GM04503 (cell line): ENCODE results near the gene LAT.
"Not testable (repeated sequence)": the region's sequence is repeated elsewhere in the genome, so short reads cannot be mapped to it uniquely, and the experiment has no call there.

Experiments used
- DNase-seq: peaks from one replicate; pipeline ENCODE4 v3.0.0-alpha.2; 2012; ENCODE audit warnings: low read depth

LAT gene

DNA sequence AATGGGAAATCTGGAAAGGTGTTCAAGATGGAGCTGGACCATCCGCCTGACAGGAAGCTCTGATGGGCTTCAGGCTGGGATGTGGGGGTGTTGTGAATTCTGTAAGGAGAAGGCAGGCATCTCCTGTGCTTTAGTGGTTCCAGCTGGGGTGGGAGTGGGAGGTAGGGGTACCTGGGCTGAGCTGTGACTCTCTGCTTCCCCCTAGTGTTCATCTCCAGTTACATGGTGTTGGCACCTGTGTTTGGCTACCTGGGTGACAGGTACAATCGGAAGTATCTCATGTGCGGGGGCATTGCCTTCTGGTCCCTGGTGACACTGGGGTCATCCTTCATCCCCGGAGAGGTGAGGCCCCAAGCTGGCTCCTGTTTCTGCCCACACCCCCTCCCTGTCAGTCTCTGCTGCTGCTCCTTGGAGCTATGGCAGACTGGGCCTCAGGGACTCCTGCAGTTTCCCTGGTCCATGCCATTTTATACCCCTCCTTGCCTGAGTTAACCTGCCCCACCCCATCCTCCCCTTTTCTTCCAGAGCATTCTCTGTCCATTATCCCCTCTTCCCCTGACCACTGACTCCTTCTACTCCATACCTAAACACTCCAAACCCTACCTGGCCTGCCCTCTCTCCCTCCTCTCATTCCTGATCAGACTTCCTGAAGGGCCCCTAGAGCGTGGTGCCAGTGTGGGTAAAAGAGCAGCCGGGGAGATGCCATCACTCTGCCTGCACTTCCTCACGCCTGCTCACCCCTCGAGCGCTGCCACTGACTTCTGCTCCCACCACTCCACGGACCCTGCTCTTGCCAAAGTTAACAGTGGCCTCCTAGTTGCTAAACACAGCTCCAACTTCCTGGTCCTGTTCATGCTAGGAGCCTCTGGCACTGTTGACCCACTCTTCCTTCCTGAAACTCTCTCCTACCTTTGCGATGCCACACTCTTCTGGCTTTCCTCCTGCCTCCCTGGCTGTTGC lies 6.9 kb upstream of the LAT start:
- no peak for DNase-seq

GRCh38 chr16:28980330-28980729 lies 4.5 kb upstream of the LAT start:
- DNase-seq: not testable (repeated sequence)

DNA sequence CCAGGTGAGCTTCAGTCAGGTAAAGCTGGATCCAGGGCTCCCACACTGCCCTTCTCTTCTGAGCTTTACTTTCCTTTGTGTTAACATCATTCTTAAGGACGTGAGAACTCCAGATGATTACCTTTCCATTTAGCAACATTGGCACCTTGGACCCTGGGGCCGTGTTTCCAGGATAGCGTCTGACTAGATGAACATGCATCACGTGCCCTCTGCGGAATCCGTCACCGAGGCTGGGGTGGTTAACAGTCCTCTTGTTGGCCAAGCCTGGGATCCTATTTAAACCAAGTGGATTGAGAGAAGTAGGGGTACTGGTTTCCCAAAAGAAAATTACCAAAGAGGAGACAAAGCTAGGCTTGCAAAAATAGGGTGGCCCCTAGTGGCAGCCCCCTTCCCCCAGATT lies 3.9 kb upstream of the LAT start:
- DNase-seq: no peak

DNA sequence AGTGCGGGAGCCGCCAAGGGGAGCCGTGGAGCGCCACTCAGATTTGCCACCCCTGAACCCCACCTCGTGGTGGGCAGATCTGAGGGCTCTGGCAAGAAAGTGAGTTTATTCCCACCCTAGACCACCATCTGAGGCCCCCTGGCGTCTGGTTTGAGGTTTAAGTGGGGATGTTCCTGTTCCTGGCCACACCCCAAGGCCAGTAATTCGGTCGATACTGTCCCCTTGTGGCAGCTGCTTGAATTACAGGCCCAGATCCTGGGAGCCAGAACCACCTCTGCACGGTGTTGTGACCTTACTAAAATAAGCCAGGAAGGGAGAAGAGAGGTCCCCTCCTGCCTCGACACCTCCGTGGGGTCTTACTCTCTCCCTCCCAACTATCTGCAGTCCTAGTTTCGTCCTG lies 3.3 kb upstream of the LAT start:
- DNase-seq: no peak

DNA sequence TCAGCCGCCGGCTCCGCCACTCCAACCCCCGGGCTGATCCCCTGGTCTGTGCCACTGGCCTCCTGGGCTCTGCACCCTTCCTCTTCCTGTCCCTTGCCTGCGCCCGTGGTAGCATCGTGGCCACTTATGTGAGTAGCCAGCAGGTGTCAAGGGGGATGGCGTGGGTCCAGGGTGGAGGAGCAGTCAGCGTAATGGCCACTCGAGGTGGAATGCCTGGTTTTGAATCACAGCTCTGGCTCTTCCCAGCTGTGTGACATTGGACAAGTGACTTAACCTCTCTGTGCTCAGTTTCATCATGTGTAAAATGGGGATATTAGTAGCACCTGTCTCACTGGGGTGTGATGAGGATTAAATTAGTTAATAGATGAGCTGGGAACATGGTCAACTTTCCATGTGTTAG lies 2.4 kb upstream of the LAT start:
- DNase-seq: no peak

GRCh38 chr16:28982949-28983348 lies 1.9 kb upstream of the LAT start:
- no peak for DNase-seq

DNA sequence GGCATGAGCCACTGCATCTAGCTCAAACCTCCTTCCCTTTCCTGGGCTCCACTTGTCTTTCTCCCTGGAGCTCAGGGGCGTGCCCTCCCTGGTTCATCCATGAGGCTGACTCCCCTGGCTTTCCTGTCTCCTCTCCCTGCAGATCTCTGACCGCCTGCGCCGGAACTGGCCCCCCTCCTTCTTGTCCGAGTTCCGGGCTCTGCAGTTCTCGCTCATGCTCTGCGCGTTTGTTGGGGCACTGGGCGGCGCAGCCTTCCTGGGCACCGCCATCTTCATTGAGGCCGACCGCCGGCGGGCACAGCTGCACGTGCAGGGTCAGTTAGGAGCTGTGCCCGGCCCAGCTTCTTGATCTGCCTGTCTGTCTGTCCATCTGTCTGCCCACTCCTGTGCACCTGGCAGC lies 1.2 kb upstream of the LAT start:
- DNase-seq: no peak

DNA sequence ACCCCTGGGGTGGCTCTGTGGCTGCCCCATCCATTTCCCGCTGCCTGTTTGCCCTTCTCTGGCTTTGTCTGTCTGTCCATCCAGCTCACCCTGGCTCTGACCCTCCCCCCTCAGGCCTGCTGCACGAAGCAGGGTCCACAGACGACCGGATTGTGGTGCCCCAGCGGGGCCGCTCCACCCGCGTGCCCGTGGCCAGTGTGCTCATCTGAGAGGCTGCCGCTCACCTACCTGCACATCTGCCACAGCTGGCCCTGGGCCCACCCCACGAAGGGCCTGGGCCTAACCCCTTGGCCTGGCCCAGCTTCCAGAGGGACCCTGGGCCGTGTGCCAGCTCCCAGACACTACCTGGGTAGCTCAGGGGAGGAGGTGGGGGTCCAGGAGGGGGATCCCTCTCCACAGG lies 761 bp upstream of the LAT start:
- DNase-seq: no peak

- DNase-seq: no peak
Observed at GRCh38 chr16:28985211-28986041, 574 bp downstream of the LAT start.

DNA sequence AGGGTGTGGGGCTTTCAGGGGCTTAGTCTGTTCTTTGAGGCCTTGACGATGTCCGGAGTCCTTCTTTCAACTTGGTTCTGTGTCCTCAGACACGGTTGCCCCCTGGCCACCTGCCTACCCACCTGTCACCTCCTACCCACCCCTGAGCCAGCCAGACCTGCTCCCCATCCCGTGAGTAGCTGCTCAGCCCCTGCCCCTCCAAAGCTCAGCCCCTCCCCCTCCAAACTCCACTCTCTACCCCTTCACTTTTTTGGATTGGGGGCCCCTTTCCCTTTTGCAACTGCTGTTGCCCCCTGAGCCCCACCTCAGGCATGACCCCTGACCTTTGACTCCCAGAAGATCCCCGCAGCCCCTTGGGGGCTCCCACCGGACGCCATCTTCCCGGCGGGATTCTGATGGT lies 1.2 kb downstream of the LAT start:
- DNase-seq: no peak

GRCh38 chr16:28986492-28986891 lies 1.6 kb downstream of the LAT start:
- DNase-seq: no peak

- no peak for DNase-seq
Observed at GRCh38 chr16:28987170-28987853, 2.5 kb downstream of the LAT start.

GRCh38 chr16:28989363-28989762 lies 4.5 kb downstream of the LAT start:
- no peak for DNase-seq

GRCh38 chr16:28990375-28991040 lies 5.7 kb downstream of the LAT start:
- DNase-seq: no peak

- no peak for DNase-seq
Observed at GRCh38 chr16:28991687-28992086, 6.8 kb downstream of the LAT start.

GRCh38 chr16:28992496-28992895 lies 7.6 kb downstream of the LAT start:
- no peak for DNase-seq

- DNase-seq: no peak
Observed at GRCh38 chr16:28998837-28999236, 14.0 kb downstream of the LAT start.

- no peak for DNase-seq
Observed at GRCh38 chr16:28999577-28999976, 14.7 kb downstream of the LAT start.

GRCh38 chr16:29000019-29000418 lies 15.2 kb downstream of the LAT start:
- no peak for DNase-seq

DNA sequence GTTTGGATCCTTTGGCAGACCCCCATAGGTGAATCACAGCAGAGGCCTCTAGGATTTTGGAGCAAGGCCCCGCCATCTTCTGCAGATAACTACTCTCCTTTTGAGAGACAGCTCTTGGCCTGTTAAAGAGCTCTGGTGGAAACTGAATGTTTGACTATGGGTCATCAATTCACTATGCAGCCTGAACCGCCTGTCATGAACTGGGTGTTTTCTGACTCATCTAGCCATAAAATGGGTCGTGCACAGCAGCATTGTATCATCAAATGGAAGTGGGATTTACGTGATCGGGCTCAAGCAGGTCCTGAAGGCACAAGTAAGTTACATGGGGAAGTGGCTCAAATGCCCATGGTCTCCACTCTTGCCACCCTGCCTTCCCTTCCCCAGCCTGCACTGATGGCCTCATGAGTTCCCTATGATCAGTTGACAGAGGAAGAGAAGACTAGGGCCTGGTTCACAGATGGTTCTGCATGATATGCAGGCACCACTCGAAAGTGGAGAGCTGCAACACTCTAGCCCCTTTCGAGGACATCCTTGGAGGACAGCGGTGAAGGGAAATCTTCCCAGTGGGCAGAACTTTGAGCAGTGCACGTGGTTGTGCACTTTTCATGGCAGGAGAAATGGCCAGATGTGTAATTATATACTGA lies 19.8 kb downstream of the LAT start:
- peak; percentile 32 for DNase-seq
